ENCODE results near the gene MBTPS2. TPM values are rescaled to one million over a fixed set of nuclear protein-coding genes. Genes with fewer than 3 reads are reported as not detected.

Gene MBTPS2
- polyA plus RNA-seq, 3 donors: 2.0 to 7.4 (median 4.6) TPM

- DNase-seq: peak; percentile 49 to 68 (median 60)
- no peak for TF ChIP-seq CTCF (IDR thresholded peaks at IDR 0.05)
- Histone ChIP-seq H4K20me1 (ENCODE audit: insufficient read depth, low read length) (no peaks in the 10 kb centered on the region), H3K9me3 (replicated peaks in 1 of 2; ENCODE audit: control insufficient read depth in 1 of 2, insufficient read depth in 1 of 2, low read length in 2 of 2) (no peaks in the 10 kb centered on the region), H3K36me3 (replicated peaks in 1 of 2; ENCODE audit: control insufficient read depth in 1 of 2, insufficient read depth in 2 of 2, low read length in 2 of 2) (no peaks in the 10 kb centered on the region), H2AFZ (ENCODE audit: insufficient read depth, low read depth, low read length, poor library complexity, severe bottlenecking) (no peak overlapping the region), H3K27ac (ENCODE audit: low read depth in 1 of 2, low read length in 2 of 2) (peak overlapping the region in 1 of 2 donors; percentile 79), H3K27me3 (ENCODE audit: control insufficient read depth in 2 of 2, insufficient read depth in 2 of 2, low read length in 2 of 2) (no peaks in the 10 kb centered on the region), H3K4me2 (replicated peaks; ENCODE audit: extremely low read depth, low read length, poor library complexity, severe bottlenecking) (peak overlapping the region; percentile 15), H3K4me3 (replicated peaks in 1 of 3; ENCODE audit: low read depth in 2 of 3, low read length in 3 of 3) (peak overlapping the region in 1 of 3 experiments; percentile 42), H3K79me2 (ENCODE audit: insufficient read depth, low read length) (no peaks in the 10 kb centered on the region), H3K9ac (ENCODE audit: insufficient read depth, low read length, poor library complexity, severe bottlenecking) (peak overlapping the region; percentile 35), H3K4me1 (ENCODE audit: control insufficient read depth in 1 of 2, insufficient read depth in 2 of 2, low read length in 2 of 2) (peaks cover 29 to 33% of the 10 kb centered on the region in 2 donors)
- Mint-ChIP-seq H3K9me3 (peaks cover 0 to 8% (median 0%) of the 10 kb centered on the region in 7 donors), H3K36me3 (peaks cover 0 to 2% of the 10 kb centered on the region in 2 donors), H3K4me3 (no peak overlapping the region), H3K27ac (peak overlapping the region; percentile 71 to 92 (median 86)), H3K27me3 (ENCODE audit: low read depth in 3 of 3) (peaks cover 0 to 4% (median 0%) of the 10 kb centered on the region in 3 donors), H3K4me1 (peaks cover 20% of the 10 kb centered on the region)
- WGBS (ENCODE audit: insufficient coverage): no CpG with 5 or more reads among the region's 3 CpGs
- intact Hi-C loops (cut with micrococcal nuclease): no loop called here
Measured at GRCh38 chrX:21926116-21926515, 86.7 kb downstream of the MBTPS2 start.

GRCh38 chrX:21926527-21927278 is 87.3 kb downstream of the MBTPS2 start:
- Histone ChIP-seq H3K4me1 (ENCODE audit: control insufficient read depth in 1 of 2, insufficient read depth in 2 of 2, low read length in 2 of 2) (peaks cover 29 to 33% of the 10 kb centered on the region in 2 donors), H3K27me3 (ENCODE audit: control insufficient read depth in 2 of 2, insufficient read depth in 2 of 2, low read length in 2 of 2) (no peaks in the 10 kb centered on the region), H3K4me2 (replicated peaks; ENCODE audit: extremely low read depth, low read length, poor library complexity, severe bottlenecking) (peak overlapping the region; percentile 15), H3K27ac (ENCODE audit: low read depth in 1 of 2, low read length in 2 of 2) (peak overlapping the region in 1 of 2 donors; percentile 79), H3K36me3 (replicated peaks in 1 of 2; ENCODE audit: control insufficient read depth in 1 of 2, insufficient read depth in 2 of 2, low read length in 2 of 2) (no peaks in the 10 kb centered on the region), H3K79me2 (ENCODE audit: insufficient read depth, low read length) (no peaks in the 10 kb centered on the region), H2AFZ (ENCODE audit: insufficient read depth, low read depth, low read length, poor library complexity, severe bottlenecking) (no peak overlapping the region), H4K20me1 (ENCODE audit: insufficient read depth, low read length) (no peaks in the 10 kb centered on the region), H3K9me3 (replicated peaks in 1 of 2; ENCODE audit: control insufficient read depth in 1 of 2, insufficient read depth in 1 of 2, low read length in 2 of 2) (no peaks in the 10 kb centered on the region), H3K4me3 (replicated peaks in 1 of 3; ENCODE audit: low read depth in 2 of 3, low read length in 3 of 3) (peak overlapping the region in 1 of 3 experiments; percentile 42), H3K9ac (ENCODE audit: insufficient read depth, low read length, poor library complexity, severe bottlenecking) (peak overlapping the region; percentile 35)
- H3K27me3 Mint-ChIP-seq (ENCODE audit: low read depth in 3 of 3): peaks cover 0 to 4% (median 0%) of the 10 kb centered on the region in 3 donors
- DNase-seq: peak; percentile 68 to 89 (median 80)
- no CpG with 5 or more reads among the region's 6 CpGs for WGBS (ENCODE audit: insufficient coverage)
- H3K4me1 Mint-ChIP-seq: peaks cover 20% of the 10 kb centered on the region
- peak overlapping the region; percentile 71 to 92 (median 86) for H3K27ac Mint-ChIP-seq
- intact Hi-C loops (cut with micrococcal nuclease): no loop called here
- no peak overlapping the region for H3K4me3 Mint-ChIP-seq
- no peak for TF ChIP-seq CTCF (IDR thresholded peaks at IDR 0.05)
- peaks cover 0 to 2% of the 10 kb centered on the region in 2 donors for H3K36me3 Mint-ChIP-seq
- H3K9me3 Mint-ChIP-seq: peaks cover 0 to 8% (median 0%) of the 10 kb centered on the region in 7 donors
